C4-2B (cell line): Measurements from ENCODE around the gene KHDC3L.

Source experiments
- ZFX ChIP-seq: fragments of 450-650 bp; IDR thresholded peaks from 2 replicates; pipeline ENCODE4 v1.6.1; 2017
- TF ChIP-seq, protein P1 (sequence below): fragments of 450-650 bp; conservative IDR thresholded peaks from 2 replicates; pipeline ENCODE4 v1.5.1; 2017; ENCODE audit warnings: mild to moderate bottlenecking

DNA sequence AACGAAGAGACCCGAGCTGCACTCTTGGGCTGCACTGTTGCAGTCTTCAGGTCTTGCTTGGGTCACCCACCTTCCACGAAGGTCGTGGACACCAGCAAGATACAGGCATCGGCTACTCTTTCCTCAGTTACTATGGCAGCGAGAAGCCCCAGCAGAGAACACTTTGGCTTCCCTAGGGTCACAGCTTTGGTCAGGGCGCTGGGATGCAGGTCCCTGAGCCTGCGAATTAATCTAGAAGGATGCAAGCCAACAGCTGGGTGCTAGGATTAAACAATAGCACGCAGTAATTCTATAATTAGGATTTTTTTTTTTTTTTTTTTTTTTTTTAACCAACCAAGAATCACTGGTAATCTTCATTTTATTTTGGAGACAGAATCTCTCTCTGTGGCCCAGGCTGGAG lies 2.1 kb downstream of the KHDC3L start:
- TF ChIP-seq, protein P1, sequence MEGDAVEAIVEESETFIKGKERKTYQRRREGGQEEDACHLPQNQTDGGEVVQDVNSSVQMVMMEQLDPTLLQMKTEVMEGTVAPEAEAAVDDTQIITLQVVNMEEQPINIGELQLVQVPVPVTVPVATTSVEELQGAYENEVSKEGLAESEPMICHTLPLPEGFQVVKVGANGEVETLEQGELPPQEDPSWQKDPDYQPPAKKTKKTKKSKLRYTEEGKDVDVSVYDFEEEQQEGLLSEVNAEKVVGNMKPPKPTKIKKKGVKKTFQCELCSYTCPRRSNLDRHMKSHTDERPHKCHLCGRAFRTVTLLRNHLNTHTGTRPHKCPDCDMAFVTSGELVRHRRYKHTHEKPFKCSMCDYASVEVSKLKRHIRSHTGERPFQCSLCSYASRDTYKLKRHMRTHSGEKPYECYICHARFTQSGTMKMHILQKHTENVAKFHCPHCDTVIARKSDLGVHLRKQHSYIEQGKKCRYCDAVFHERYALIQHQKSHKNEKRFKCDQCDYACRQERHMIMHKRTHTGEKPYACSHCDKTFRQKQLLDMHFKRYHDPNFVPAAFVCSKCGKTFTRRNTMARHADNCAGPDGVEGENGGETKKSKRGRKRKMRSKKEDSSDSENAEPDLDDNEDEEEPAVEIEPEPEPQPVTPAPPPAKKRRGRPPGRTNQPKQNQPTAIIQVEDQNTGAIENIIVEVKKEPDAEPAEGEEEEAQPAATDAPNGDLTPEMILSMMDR = no peak
- no peak for TF ChIP-seq ZFX
